Keratinocyte (primary cell): Measurements from ENCODE around the gene MYOZ2. TPM values are rescaled to one million over a fixed set of nuclear protein-coding genes. Genes with fewer than 3 reads are reported as not detected.

Experiments
- DNase-seq: peaks from one replicate; pipeline ENCODE4 v3.0.0-alpha.2; 2011; ENCODE audit warnings: low read depth, missing footprints, low spot score
- FAIRE-seq: peaks from 2 replicates; lab custom pipeline; 2011; peaks lifted over from hg19 to GRCh38; lab: Jason Lieb, UNC
- H2AFZ ChIP-seq: 2 replicates; pipeline ENCODE4 v1.6.0; 2012; ENCODE audit warnings: low read length, control low read depth, inconsistent platforms; ENCODE audit not compliant: control insufficient read depth
- H3K27ac ChIP-seq: 2 replicates; pipeline ENCODE4 v1.5.1; 2011; ENCODE audit warnings: low read length; ENCODE audit not compliant: control insufficient read depth, insufficient read depth
- H3K27me3 ChIP-seq: 3 replicates; pipeline ENCODE4 v1.6.0; 2011; ENCODE audit warnings: low read length; ENCODE audit not compliant: control insufficient read depth, insufficient read depth; ENCODE audit errors: extremely low read depth
- H3K36me3 ChIP-seq, 2 experiments: 2 replicates in 1 of 2; 3 replicates in 1 of 2; pipeline ENCODE4 v1.5.1; 2011; ENCODE audit warnings: low read length in 2 of 2, mild to moderate bottlenecking in 1 of 2; ENCODE audit not compliant: control insufficient read depth in 2 of 2, insufficient read depth in 2 of 2; ENCODE audit errors: extremely low read depth in 1 of 2
- H3K4me1 ChIP-seq: 3 replicates; pipeline ENCODE4 v1.5.1; 2011; ENCODE audit warnings: low read length; ENCODE audit not compliant: control insufficient read depth, insufficient read depth; ENCODE audit errors: extremely low read depth
- H3K4me2 ChIP-seq: 3 replicates; pipeline ENCODE4 v1.6.0; 2011; ENCODE audit warnings: low read depth, low read length; ENCODE audit not compliant: control insufficient read depth, insufficient read depth; ENCODE audit errors: extremely low read depth
- H3K4me3 ChIP-seq, 3 experiments: fragments of 200-600 bp in 1 of 3; sonication (generic) in 1 of 3; 2 replicates in 2 of 3; 3 replicates in 1 of 3; pipeline ENCODE4 v1.5.1; 2011 to 2016; ENCODE audit warnings: low read length in 3 of 3, mild to moderate bottlenecking in 3 of 3, control low read depth in 2 of 3, inconsistent platforms in 1 of 3, low read depth in 1 of 3, mixed read lengths in 1 of 3, mixed run types in 1 of 3, moderate library complexity in 1 of 3; ENCODE audit not compliant: control insufficient read depth in 2 of 3, insufficient read depth in 2 of 3; ENCODE audit errors: extremely low read depth in 1 of 3
- H3K79me2 ChIP-seq: 2 replicates; pipeline ENCODE4 v1.6.0; 2012; ENCODE audit warnings: low read length; ENCODE audit not compliant: control insufficient read depth, insufficient read depth
- H3K9ac ChIP-seq: 3 replicates; pipeline ENCODE4 v1.6.0; 2011; ENCODE audit warnings: low read length; ENCODE audit not compliant: control insufficient read depth, insufficient read depth; ENCODE audit errors: extremely low read depth
- H3K9me1 ChIP-seq: 3 replicates; pipeline ENCODE4 v1.6.0; 2011; ENCODE audit warnings: low read length; ENCODE audit not compliant: control insufficient read depth, insufficient read depth; ENCODE audit errors: extremely low read depth
- H3K9me3 ChIP-seq: 2 replicates; pipeline ENCODE4 v1.5.1; 2012; ENCODE audit warnings: low read depth, low read length; ENCODE audit not compliant: control insufficient read depth
- H4K20me1 ChIP-seq: 3 replicates; pipeline ENCODE4 v1.6.0; 2011; ENCODE audit warnings: low read length; ENCODE audit not compliant: control insufficient read depth, insufficient read depth; ENCODE audit errors: extremely low read depth
- CTCF ChIP-seq, 3 experiments: IDR thresholded peaks in 1 of 3; conservative IDR thresholded peaks in 1 of 3; optimal IDR thresholded peaks in 1 of 3; 2 replicates in 2 of 3; 3 replicates in 1 of 3; pipeline versions ENCODE3 to v1.5.1; 2011; ENCODE audit warnings: low read length in 3 of 3, mild to moderate bottlenecking in 3 of 3, moderate library complexity in 2 of 3, control low read depth in 1 of 3, inconsistent platforms in 1 of 3; ENCODE audit not compliant: insufficient read depth in 2 of 3; ENCODE audit errors: extremely low read depth in 1 of 3
- EZH2 ChIP-seq: IDR thresholded peaks from one replicate; pipeline ENCODE4 v1.6.1; 2012; ENCODE audit warnings: inconsistent platforms, mild to moderate bottlenecking, low read length, moderate library complexity
- dilution Hi-C: fragments of 300-500 bp; cut with MboI; formaldehyde crosslinking; loops from one replicate; pipeline ENCODE4 v1.7.0; 2020; ENCODE audit warnings: low sequenced_read_pairs; ENCODE audit not compliant: extremely low pct_ligation_motif_present
- polyA plus RNA-seq, 5 experiments: library from polyadenylated mRNA; depleted of rRNA in 3 of 5; stranded (reverse) in 3 of 5; stranded (forward) in 1 of 5; unstranded in 1 of 5; fragments of >200 nt; gene quantifications; 1 replicate in 1 of 5; 2 replicates in 3 of 5; 3 replicates in 1 of 5; pipeline versions ENCODE4 v1.2.1 to v1.2.3, GENCODE V29; 2011 to 2012; ENCODE audit warnings: missing spikeins in 2 of 5, low read depth in 1 of 5, low replicate concordance in 1 of 5

The MYOZ2 gene
- polyA plus RNA-seq, 1 donor (not counting 4 experiments of a cell fraction or from before 2014, with no cell fraction given): not detected

DNA sequence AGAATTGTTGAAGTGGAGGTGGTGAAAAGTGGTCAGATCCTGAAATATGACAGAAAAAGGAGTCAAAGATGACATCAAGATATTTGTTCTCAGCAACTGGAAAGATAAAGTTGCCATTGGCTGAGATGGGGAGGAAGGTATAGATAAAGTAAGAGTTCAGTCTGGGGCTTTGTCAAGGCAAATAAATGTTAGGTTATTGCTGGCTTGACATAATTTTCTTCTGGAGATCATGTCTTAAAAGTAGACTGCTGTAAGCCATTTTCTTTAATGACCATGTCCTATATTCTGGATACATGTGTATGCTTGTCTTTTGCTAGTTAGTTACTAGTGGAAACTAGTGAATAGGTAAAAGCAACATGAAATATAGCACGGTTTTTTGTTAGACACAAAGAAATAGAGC is 82.5 kb downstream of the MYOZ2 start:
- no peak for DNase-seq
- Histone ChIP-seq H3K4me1 (peaks cover 7% of the 10 kb centered on the region), H3K4me3 (no peak overlapping the region), H2AFZ (no peak overlapping the region), H3K27me3 (no peaks in the 10 kb centered on the region), H4K20me1 (no peaks in the 10 kb centered on the region), H3K36me3 (peaks cover 6 to 16% of the 10 kb centered on the region in 2 experiments), H3K4me2 (no peak overlapping the region), H3K9me3 (no peaks in the 10 kb centered on the region), H3K79me2 (peaks cover 73% of the 10 kb centered on the region), H3K9me1 (no peaks in the 10 kb centered on the region), H3K27ac (no peak overlapping the region), H3K9ac (no peak overlapping the region)
- TF ChIP-seq EZH2: no peak
- TF ChIP-seq CTCF (optimal IDR thresholded peaks at IDR 0.05 in 1 of 3, IDR thresholded peaks at IDR 0.05 in 1 of 3, conservative IDR thresholded peaks at IDR 0.05 in 1 of 3; ENCODE audit: extremely low read depth in 1 of 3, insufficient read depth in 2 of 3, low read length in 3 of 3): no peak
- dilution Hi-C loops: no loop called here
- no peak for FAIRE-seq

GRCh38 chr4:119221412-119221811 is 85.8 kb downstream of the MYOZ2 start:
- Histone ChIP-seq H3K27me3 (no peaks in the 10 kb centered on the region), H3K9me3 (no peaks in the 10 kb centered on the region), H4K20me1 (no peaks in the 10 kb centered on the region), H3K4me3 (no peak overlapping the region), H3K79me2 (peaks cover 47% of the 10 kb centered on the region), H2AFZ (no peak overlapping the region), H3K9me1 (no peaks in the 10 kb centered on the region), H3K36me3 (peaks cover 8 to 16% of the 10 kb centered on the region in 2 experiments), H3K4me2 (no peak overlapping the region), H3K4me1 (peaks cover 7% of the 10 kb centered on the region), H3K9ac (no peak overlapping the region), H3K27ac (no peak overlapping the region)
- FAIRE-seq (no peak), DNase-seq (no peak)
- dilution Hi-C loops: no loop called here
- TF ChIP-seq CTCF (optimal IDR thresholded peaks at IDR 0.05 in 1 of 3, IDR thresholded peaks at IDR 0.05 in 1 of 3, conservative IDR thresholded peaks at IDR 0.05 in 1 of 3; ENCODE audit: extremely low read depth in 1 of 3, insufficient read depth in 2 of 3, low read length in 3 of 3) (no peak), EZH2 (no peak)
